HG03558 (cell line): ENCODE measurements around the gene TEAD4.

ENCODE experiments used
- ATAC-seq: cut with Tn5 transposase; IDR thresholded peaks from one replicate; pipeline ENCODE4 v1.9.1; 2021; ENCODE audit warnings: moderate number of reproducible peaks; ENCODE audit not compliant: unreplicated experiment; ENCODE audit errors: extremely low read depth

The TEAD4 gene

GRCh38 chr12:2997989-2998670 is 38.9 kb downstream of the TEAD4 start:
- ATAC-seq: no peak

GRCh38 chr12:2998789-2999264 is 39.6 kb downstream of the TEAD4 start:
- no peak for ATAC-seq

GRCh38 chr12:2999265-2999841 is 40.2 kb downstream of the TEAD4 start:
- ATAC-seq: no peak

GRCh38 chr12:3000548-3001275 is 41.5 kb downstream of the TEAD4 start:
- no peak for ATAC-seq

GRCh38 chr12:3002646-3003045 is 43.4 kb downstream of the TEAD4 start:
- no peak for ATAC-seq

- ATAC-seq: no peak
Measured at GRCh38 chr12:3003357-3003992, 44.3 kb downstream of the TEAD4 start.

- ATAC-seq: no peak
Measured at GRCh38 chr12:3004655-3005565, 45.7 kb downstream of the TEAD4 start.

- ATAC-seq: no peak
Measured at GRCh38 chr12:3005736-3006135, 46.5 kb downstream of the TEAD4 start.

- ATAC-seq: no peak
Measured at GRCh38 chr12:3009780-3010179, 50.6 kb downstream of the TEAD4 start.

- no peak for ATAC-seq
Measured at GRCh38 chr12:3010214-3010930, 51.2 kb downstream of the TEAD4 start.

- ATAC-seq: no peak
Measured at GRCh38 chr12:3012786-3013185, 53.6 kb downstream of the TEAD4 start.

- ATAC-seq: no peak
Measured at GRCh38 chr12:3014641-3015040, 55.4 kb downstream of the TEAD4 start.

- ATAC-seq: no peak
Measured at GRCh38 chr12:3015356-3015755, 56.2 kb downstream of the TEAD4 start.

GRCh38 chr12:3016191-3016590 is 57.0 kb downstream of the TEAD4 start:
- no peak for ATAC-seq

GRCh38 chr12:3017281-3017680 is 58.1 kb downstream of the TEAD4 start:
- no peak for ATAC-seq

GRCh38 chr12:3018284-3019004 is 59.2 kb downstream of the TEAD4 start:
- no peak for ATAC-seq

GRCh38 chr12:3019005-3019680 is 59.9 kb downstream of the TEAD4 start:
- no peak for ATAC-seq

- ATAC-seq: no peak
Measured at GRCh38 chr12:3020399-3020798, 61.2 kb downstream of the TEAD4 start.
